H1 (cell line): ENCODE data around the gene HOTAIR. TPM values are rescaled to one million over a fixed set of nuclear protein-coding genes. Genes with fewer than 3 reads are reported as not detected.

Experiments
- BRCA1 ChIP-seq: IDR thresholded peaks from 2 replicates; pipeline ENCODE4 v1.6.1; 2012; ENCODE audit warnings: low read depth, low read length, improper control_type of control experiment
- CBX5 ChIP-seq: fragments of 300-800, 300-1000 bp; sonication (generic); IDR thresholded peaks from 2 replicates; pipeline ENCODE4 v1.7.1; 2016; ENCODE audit warnings: antibody characterized with exemption, low read length, low read depth
- CHD1 ChIP-seq: IDR thresholded peaks from 2 replicates; pipeline ENCODE4 v1.6.1; 2012; ENCODE audit warnings: low read depth, low read length, improper control_type of control experiment
- CHD7 ChIP-seq: fragments of 300-600 bp; sonication (generic); IDR thresholded peaks from 2 replicates; pipeline ENCODE4 v1.7.1; 2012; ENCODE audit warnings: low read length, moderate library complexity, mild to moderate bottlenecking, inconsistent platforms; ENCODE audit not compliant: insufficient replicate concordance
- JUN ChIP-seq: IDR thresholded peaks from 2 replicates; pipeline ENCODE4 v1.6.1; 2011; ENCODE audit warnings: low read depth, mild to moderate bottlenecking, improper control_type of control experiment, low read length
- RBBP5 ChIP-seq: IDR thresholded peaks from 2 replicates; pipeline ENCODE4 v1.7.1; 2012; ENCODE audit warnings: low read depth, mild to moderate bottlenecking, inconsistent platforms, low read length, moderate library complexity, borderline replicate concordance
- RFX5 ChIP-seq: IDR thresholded peaks from 2 replicates; pipeline ENCODE4 v1.6.1; 2011; ENCODE audit warnings: low read depth, low read length, improper control_type of control experiment, borderline replicate concordance
- SP4 ChIP-seq: IDR thresholded peaks from 2 replicates; pipeline ENCODE4 v1.6.1; 2012; ENCODE audit warnings: low read length, inconsistent platforms
- TCF12 ChIP-seq: IDR thresholded peaks from 2 replicates; pipeline ENCODE4 v1.6.1; 2011; ENCODE audit warnings: low read depth, mild to moderate bottlenecking, low read length
- polyA plus RNA-seq, 7 experiments: library from polyadenylated mRNA; depleted of rRNA in 3 of 7; stranded (reverse) in 5 of 7; unstranded in 2 of 7; fragments of >200 nt in 5 of 7; fragments of 200-250 nt in 2 of 7; gene quantifications; 1 replicate in 5 of 7; 2 replicates in 1 of 7; 4 replicates in 1 of 7; pipeline versions ENCODE4 v1.2.1 to v1.2.3, GENCODE V29; 2011 to 2013; ENCODE audit warnings: missing spikeins in 2 of 7, mixed read lengths in 2 of 7
- total RNA-seq: library from RNA; stranded (reverse); fragmentation: NEBNext Ultra II Directional; extraction: Animal tissue kit (Norgen Biotek cat#: 25700); gene quantifications from 2 replicates; pipeline ENCODE4 v1.2.1, GENCODE V29; 2021
- TF ChIP-seq, protein P1 (sequence below): IDR thresholded peaks from 2 replicates; pipeline ENCODE4 v1.6.1; 2011; ENCODE audit warnings: low read length, improper control_type of control experiment

HOTAIR gene
- total and polyA plus RNA-seq, 2 of the 8 experiments (the other 6 are each of a cell fraction or from before 2014, with no cell fraction given): not detected

GRCh38 chr12:53973236-53974042, 1.3 kb downstream of the HOTAIR start (continued):
- TF ChIP-seq CHD7 (no peak), CBX5 (no peak), RFX5 (no peak), TCF12 (no peak), CHD1 (no peak), JUN (no peak), SP4 (no peak), BRCA1 (no peak), RBBP5 (no peak; the same call in 1 of the 2 replicates)
- TF ChIP-seq, protein P1, sequence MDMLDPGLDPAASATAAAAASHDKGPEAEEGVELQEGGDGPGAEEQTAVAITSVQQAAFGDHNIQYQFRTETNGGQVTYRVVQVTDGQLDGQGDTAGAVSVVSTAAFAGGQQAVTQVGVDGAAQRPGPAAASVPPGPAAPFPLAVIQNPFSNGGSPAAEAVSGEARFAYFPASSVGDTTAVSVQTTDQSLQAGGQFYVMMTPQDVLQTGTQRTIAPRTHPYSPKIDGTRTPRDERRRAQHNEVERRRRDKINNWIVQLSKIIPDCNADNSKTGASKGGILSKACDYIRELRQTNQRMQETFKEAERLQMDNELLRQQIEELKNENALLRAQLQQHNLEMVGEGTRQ: no peak
